ENCODE data around the gene PSMB7. TPM values are rescaled to one million over a fixed set of nuclear protein-coding genes. Genes with fewer than 3 reads are reported as not detected.

The PSMB7 gene
- total RNA-seq, 2 experiments from 2014 or later: 69.3 to 71.7 TPM

- Mint-ChIP-seq H3K4me1 (ENCODE audit: low read depth) (peaks cover 38% of the 10 kb centered on the region), H3K27ac (no peak overlapping the region), H3K27me3 (no peaks in the 10 kb centered on the region), H3K36me3 (ENCODE audit: low read depth) (peaks cover 58% of the 10 kb centered on the region), H3K4me3 (no peak overlapping the region), H3K9me3 (no peaks in the 10 kb centered on the region)
- H3K9me3 ChIP-seq (ENCODE audit: control insufficient read depth in 1 of 2, insufficient read depth in 1 of 2, low read length in 2 of 2): no peaks in the 10 kb centered on the region
- DNase-seq (no peak), ATAC-seq (ENCODE audit: poor library complexity) (no peak)
- TF ChIP-seq, protein P1, sequence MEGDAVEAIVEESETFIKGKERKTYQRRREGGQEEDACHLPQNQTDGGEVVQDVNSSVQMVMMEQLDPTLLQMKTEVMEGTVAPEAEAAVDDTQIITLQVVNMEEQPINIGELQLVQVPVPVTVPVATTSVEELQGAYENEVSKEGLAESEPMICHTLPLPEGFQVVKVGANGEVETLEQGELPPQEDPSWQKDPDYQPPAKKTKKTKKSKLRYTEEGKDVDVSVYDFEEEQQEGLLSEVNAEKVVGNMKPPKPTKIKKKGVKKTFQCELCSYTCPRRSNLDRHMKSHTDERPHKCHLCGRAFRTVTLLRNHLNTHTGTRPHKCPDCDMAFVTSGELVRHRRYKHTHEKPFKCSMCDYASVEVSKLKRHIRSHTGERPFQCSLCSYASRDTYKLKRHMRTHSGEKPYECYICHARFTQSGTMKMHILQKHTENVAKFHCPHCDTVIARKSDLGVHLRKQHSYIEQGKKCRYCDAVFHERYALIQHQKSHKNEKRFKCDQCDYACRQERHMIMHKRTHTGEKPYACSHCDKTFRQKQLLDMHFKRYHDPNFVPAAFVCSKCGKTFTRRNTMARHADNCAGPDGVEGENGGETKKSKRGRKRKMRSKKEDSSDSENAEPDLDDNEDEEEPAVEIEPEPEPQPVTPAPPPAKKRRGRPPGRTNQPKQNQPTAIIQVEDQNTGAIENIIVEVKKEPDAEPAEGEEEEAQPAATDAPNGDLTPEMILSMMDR (IDR thresholded peaks at IDR 0.05): no peak
- CTCF ChIA-PET: no interaction called here
- no peak overlapping the region for H3K4me3 ChIP-seq (ENCODE audit: low read length)
- H3K4me1 ChIP-seq (ENCODE audit: insufficient read depth, low read length): peaks cover 17% of the 10 kb centered on the region
- intact Hi-C loops (cut with DNase I, micrococcal nuclease): no loop called here
- POLR2A ChIA-PET: no interaction called here
- no peaks in the 10 kb centered on the region for H3K27me3 ChIP-seq (ENCODE audit: control insufficient read depth in 1 of 2, insufficient read depth in 2 of 2, low read length in 2 of 2)
- H3K36me3 ChIP-seq (ENCODE audit: insufficient read depth, low read length): peaks cover 57% of the 10 kb centered on the region
- no peak overlapping the region for H3K27ac ChIP-seq (ENCODE audit: low read depth in 1 of 2, low read length in 2 of 2)
Observed at GRCh38 chr9:124355941-124356744, 59.1 kb downstream of the PSMB7 start.

DNA sequence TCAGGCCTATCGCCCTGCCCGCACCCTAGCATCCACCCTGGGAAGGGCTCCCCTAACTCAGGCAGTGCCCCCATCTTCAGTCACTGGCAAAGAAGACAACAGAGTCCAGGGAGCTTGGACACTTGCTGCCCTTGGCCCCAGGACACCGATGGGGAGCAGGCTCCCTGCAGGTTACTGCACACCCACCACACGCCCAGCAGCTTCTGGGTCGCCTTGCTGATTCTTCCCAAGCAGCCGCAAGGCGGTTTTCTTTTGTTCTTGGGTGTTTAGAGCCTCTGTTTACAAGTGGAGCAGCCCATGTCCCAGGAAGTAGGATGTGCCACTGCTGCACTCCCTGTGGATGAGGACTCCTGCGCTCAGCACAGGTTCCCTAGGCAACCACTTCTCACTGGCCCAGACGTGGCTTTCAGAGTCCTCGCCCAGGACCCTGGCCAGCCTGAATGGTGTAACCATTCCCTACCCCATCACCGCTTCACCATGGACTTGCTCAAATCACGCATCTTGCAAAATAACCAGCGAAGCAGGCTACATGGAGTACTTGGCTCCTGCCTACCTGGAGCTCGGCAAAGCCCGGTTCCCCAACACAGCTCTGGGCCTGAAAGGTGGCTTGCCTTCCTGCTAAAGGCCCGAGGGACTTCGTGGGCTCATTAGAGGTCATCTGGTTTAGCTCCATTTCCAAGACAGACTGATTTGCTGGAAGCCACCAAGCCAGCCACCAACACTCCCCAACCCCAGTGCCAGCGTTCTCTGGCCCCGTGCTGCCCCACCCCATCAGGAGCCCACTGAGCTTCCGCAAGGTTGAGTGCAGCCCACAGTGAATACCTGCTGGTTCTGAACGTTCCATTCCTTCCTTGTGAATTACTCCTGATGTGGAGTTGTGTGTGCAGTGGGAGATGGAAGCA lies 60.0 kb downstream of the PSMB7 start:
- H3K27ac ChIP-seq (ENCODE audit: low read depth in 1 of 2, low read length in 2 of 2): no peak overlapping the region
- ChIA-PET CTCF (no interaction called here), POLR2A (no interaction called here)
- Mint-ChIP-seq H3K27me3 (no peaks in the 10 kb centered on the region), H3K4me1 (ENCODE audit: low read depth) (peaks cover 30% of the 10 kb centered on the region), H3K36me3 (ENCODE audit: low read depth) (peaks cover 66% of the 10 kb centered on the region), H3K27ac (no peak overlapping the region), H3K4me3 (no peak overlapping the region), H3K9me3 (no peaks in the 10 kb centered on the region)
- peaks cover 65% of the 10 kb centered on the region for H3K36me3 ChIP-seq (ENCODE audit: insufficient read depth, low read length)
- H3K4me3 ChIP-seq (ENCODE audit: low read length): no peak overlapping the region
- ATAC-seq (ENCODE audit: poor library complexity) (no peak), DNase-seq (no peak)
- TF ChIP-seq, protein P1 (IDR thresholded peaks at IDR 0.05): no peak
- intact Hi-C loops (cut with DNase I, micrococcal nuclease): no loop called here
- H3K9me3 ChIP-seq (ENCODE audit: control insufficient read depth in 1 of 2, insufficient read depth in 1 of 2, low read length in 2 of 2): no peaks in the 10 kb centered on the region
- H3K27me3 ChIP-seq (ENCODE audit: control insufficient read depth in 1 of 2, insufficient read depth in 2 of 2, low read length in 2 of 2): no peaks in the 10 kb centered on the region
- H3K4me1 ChIP-seq (ENCODE audit: insufficient read depth, low read length): peaks cover 15% of the 10 kb centered on the region

- H3K36me3 ChIP-seq (ENCODE audit: insufficient read depth, low read length): peaks cover 72% of the 10 kb centered on the region
- DNase-seq (no peak), ATAC-seq (ENCODE audit: poor library complexity) (no peak)
- no peak overlapping the region for H3K27ac Mint-ChIP-seq
- H3K4me1 ChIP-seq (ENCODE audit: insufficient read depth, low read length): peaks cover 15% of the 10 kb centered on the region
- no peaks in the 10 kb centered on the region for H3K27me3 Mint-ChIP-seq
- no peak overlapping the region for H3K27ac ChIP-seq (ENCODE audit: low read depth in 1 of 2, low read length in 2 of 2)
- CTCF ChIA-PET: no interaction called here
- no peak overlapping the region for H3K4me3 ChIP-seq (ENCODE audit: low read length)
- TF ChIP-seq, protein P1 (IDR thresholded peaks at IDR 0.05): no peak
- H3K4me3 Mint-ChIP-seq: no peak overlapping the region
- H3K36me3 Mint-ChIP-seq (ENCODE audit: low read depth): peaks cover 71% of the 10 kb centered on the region
- H3K27me3 ChIP-seq (ENCODE audit: control insufficient read depth in 1 of 2, insufficient read depth in 2 of 2, low read length in 2 of 2): no peaks in the 10 kb centered on the region
- POLR2A ChIA-PET: no interaction called here
- no peaks in the 10 kb centered on the region for H3K9me3 Mint-ChIP-seq
- H3K9me3 ChIP-seq (ENCODE audit: control insufficient read depth in 1 of 2, insufficient read depth in 1 of 2, low read length in 2 of 2): no peaks in the 10 kb centered on the region
- peaks cover 23% of the 10 kb centered on the region for H3K4me1 Mint-ChIP-seq (ENCODE audit: low read depth)
- intact Hi-C loops (cut with DNase I, micrococcal nuclease): no loop called here
Observed at GRCh38 chr9:124354346-124355038, 60.8 kb downstream of the PSMB7 start.

Data from CD4-positive, alpha-beta T cell (primary cell).